ENCODE measurements around the gene USP6NL. TPM values are rescaled to one million over a fixed set of nuclear protein-coding genes. Genes with fewer than 3 reads are reported as not detected.

USP6NL gene
- total RNA-seq, 2 experiments from 2014 or later: 3.2 to 3.4 TPM

- intact Hi-C loops (cut with micrococcal nuclease): no loop called here
- Mint-ChIP-seq H3K27me3 (no peaks in the 10 kb centered on the region), H3K36me3 (no peaks in the 10 kb centered on the region), H3K9me3 (no peaks in the 10 kb centered on the region), H3K4me1 (ENCODE audit: low read depth) (peaks cover 15% of the 10 kb centered on the region), H3K4me3 (no peak overlapping the region), H3K27ac (no peak overlapping the region)
- DNase-seq: no peak
- ChIA-PET POLR2A (no interaction called here), CTCF (no interaction called here)
These were observed 75.2 kb downstream of the USP6NL start for GRCh38 chr10:11536228-11536627.

DNA sequence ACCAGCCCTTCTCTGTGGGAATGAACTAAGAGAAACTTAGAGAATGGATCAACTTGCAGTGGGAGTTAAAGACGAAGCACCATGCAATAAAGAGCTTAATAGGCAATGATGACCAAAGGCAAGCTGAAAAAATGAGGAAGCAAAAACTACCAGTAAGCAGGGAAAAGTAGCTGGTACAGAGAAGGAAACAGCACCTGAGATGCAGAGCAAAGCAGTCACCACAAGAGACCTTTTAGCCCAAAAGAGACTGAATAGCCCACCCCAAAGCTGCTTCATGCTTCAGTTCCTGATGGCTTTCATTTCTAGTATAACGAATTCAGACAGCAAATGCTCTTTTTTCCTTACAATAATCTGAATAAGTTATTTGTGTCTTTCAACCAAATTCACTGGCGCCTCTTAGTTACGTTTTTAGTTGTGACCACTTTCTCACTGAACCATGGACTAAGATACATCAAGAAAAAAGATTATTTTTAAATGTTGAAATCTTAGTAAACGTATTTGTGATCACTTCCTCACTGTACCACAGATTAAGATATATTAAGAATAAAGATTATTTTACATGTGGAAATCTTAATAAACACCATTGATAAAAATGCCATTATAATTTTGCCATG, 76.0 kb downstream of the USP6NL start:
- Mint-ChIP-seq H3K27me3 (no peaks in the 10 kb centered on the region), H3K36me3 (no peaks in the 10 kb centered on the region), H3K4me1 (ENCODE audit: low read depth) (peaks cover 15% of the 10 kb centered on the region), H3K9me3 (no peaks in the 10 kb centered on the region), H3K4me3 (no peak overlapping the region), H3K27ac (no peak overlapping the region)
- intact Hi-C loops (cut with micrococcal nuclease): no loop called here
- ChIA-PET POLR2A (no interaction called here), CTCF (interaction anchor here (0.9 to 1.0 kb wide), 2 partner anchors 19 to 223 kb away, joined by 3 read pairs; no protein-coding TSS in a partner anchor)
- no peak for DNase-seq

GRCh38 chr10:11533328-11533781, 78.1 kb downstream of the USP6NL start:
- intact Hi-C loops (cut with micrococcal nuclease): no loop called here
- Mint-ChIP-seq H3K27ac (no peak overlapping the region), H3K4me1 (ENCODE audit: low read depth) (peaks cover 2% of the 10 kb centered on the region), H3K9me3 (no peaks in the 10 kb centered on the region), H3K4me3 (no peak overlapping the region), H3K27me3 (no peaks in the 10 kb centered on the region), H3K36me3 (no peaks in the 10 kb centered on the region)
- no peak for DNase-seq
- ChIA-PET POLR2A (no interaction called here), CTCF (interaction anchor here (1.2 to 2.2 kb wide), 2 partner anchors 15 to 225 kb away, joined by 5 to 8 read pairs; no protein-coding TSS in a partner anchor)

GRCh38 chr10:11532306-11532705, 79.1 kb downstream of the USP6NL start:
- H3K9me3 Mint-ChIP-seq: no peaks in the 10 kb centered on the region
- peaks cover 7% of the 10 kb centered on the region for H3K4me1 Mint-ChIP-seq (ENCODE audit: low read depth)
- CTCF ChIA-PET: interaction anchor here (1.2 to 2.2 kb wide), 2 partner anchors 14 to 226 kb away, joined by 5 to 8 read pairs; no protein-coding TSS in a partner anchor
- no peak for DNase-seq
- H3K27ac Mint-ChIP-seq: no peak overlapping the region
- H3K27me3 Mint-ChIP-seq: no peaks in the 10 kb centered on the region
- H3K36me3 Mint-ChIP-seq: no peaks in the 10 kb centered on the region
- intact Hi-C loops (cut with micrococcal nuclease): no loop called here
- no peak overlapping the region for H3K4me3 Mint-ChIP-seq
- POLR2A ChIA-PET: interaction anchor here (0.5 kb wide), 1 partner anchor 92 kb away, joined by 3 read pairs; no protein-coding TSS in a partner anchor

GRCh38 chr10:11530806-11531205, 80.6 kb downstream of the USP6NL start:
- no peaks in the 10 kb centered on the region for H3K36me3 Mint-ChIP-seq
- H3K27me3 Mint-ChIP-seq: no peaks in the 10 kb centered on the region
- no peaks in the 10 kb centered on the region for H3K9me3 Mint-ChIP-seq
- no peak for DNase-seq
- no peak overlapping the region for H3K27ac Mint-ChIP-seq
- ChIA-PET CTCF (interaction anchor here (1.0 kb wide), 1 partner anchor 10 kb away, joined by 3 read pairs; no protein-coding TSS in a partner anchor), POLR2A (no interaction called here)
- H3K4me3 Mint-ChIP-seq: no peak overlapping the region
- intact Hi-C loops (cut with micrococcal nuclease): no loop called here
- H3K4me1 Mint-ChIP-seq (ENCODE audit: low read depth): peaks cover 7% of the 10 kb centered on the region

- intact Hi-C loops (cut with micrococcal nuclease): no loop called here
- Mint-ChIP-seq H3K9me3 (no peaks in the 10 kb centered on the region), H3K27me3 (no peaks in the 10 kb centered on the region), H3K4me1 (ENCODE audit: low read depth) (peaks cover 7% of the 10 kb centered on the region), H3K27ac (no peak overlapping the region), H3K36me3 (no peaks in the 10 kb centered on the region), H3K4me3 (no peak overlapping the region)
- ChIA-PET POLR2A (no interaction called here), CTCF (interaction anchor here (2.1 kb wide), 1 partner anchor 11 kb away, joined by 5 read pairs; no protein-coding TSS in a partner anchor)
- no peak for DNase-seq
These were observed 82.1 kb downstream of the USP6NL start for GRCh38 chr10:11529276-11529903.

- ChIA-PET POLR2A (no interaction called here), CTCF (interaction anchor here (2.1 kb wide), 1 partner anchor 10 kb away, joined by 5 read pairs; no protein-coding TSS in a partner anchor)
- H3K4me1 Mint-ChIP-seq (ENCODE audit: low read depth): peaks cover 6% of the 10 kb centered on the region
These were observed 83.2 kb downstream of the USP6NL start for GRCh38 chr10:11528286-11528685.

GRCh38 chr10:11527691-11528255, 83.7 kb downstream of the USP6NL start:
- peaks cover 5% of the 10 kb centered on the region for H3K4me1 Mint-ChIP-seq (ENCODE audit: low read depth)
- no peak overlapping the region for H3K4me3 Mint-ChIP-seq
- intact Hi-C loops (cut with micrococcal nuclease): no loop called here
- no peaks in the 10 kb centered on the region for H3K9me3 Mint-ChIP-seq
- DNase-seq: no peak
- ChIA-PET POLR2A (no interaction called here), CTCF (no interaction called here)
- no peaks in the 10 kb centered on the region for H3K27me3 Mint-ChIP-seq
- H3K27ac Mint-ChIP-seq: no peak overlapping the region
- H3K36me3 Mint-ChIP-seq: no peaks in the 10 kb centered on the region

More at GRCh38 chr10:11528286-11528685, 83.2 kb downstream of the USP6NL start:
- Mint-ChIP-seq H3K27me3 (no peaks in the 10 kb centered on the region), H3K36me3 (no peaks in the 10 kb centered on the region), H3K9me3 (no peaks in the 10 kb centered on the region), H3K27ac (no peak overlapping the region), H3K4me3 (no peak overlapping the region)
- no peak for DNase-seq
- intact Hi-C loops (cut with micrococcal nuclease): no loop called here

GRCh38 chr10:11527068-11527467, 84.4 kb downstream of the USP6NL start:
- DNase-seq: no peak
- ChIA-PET CTCF (no interaction called here), POLR2A (no interaction called here)
- Mint-ChIP-seq H3K36me3 (no peaks in the 10 kb centered on the region), H3K27me3 (no peaks in the 10 kb centered on the region), H3K27ac (no peak overlapping the region), H3K4me3 (no peak overlapping the region), H3K4me1 (ENCODE audit: low read depth) (peaks cover 5% of the 10 kb centered on the region), H3K9me3 (no peaks in the 10 kb centered on the region)
- intact Hi-C loops (cut with micrococcal nuclease): no loop called here

DNA sequence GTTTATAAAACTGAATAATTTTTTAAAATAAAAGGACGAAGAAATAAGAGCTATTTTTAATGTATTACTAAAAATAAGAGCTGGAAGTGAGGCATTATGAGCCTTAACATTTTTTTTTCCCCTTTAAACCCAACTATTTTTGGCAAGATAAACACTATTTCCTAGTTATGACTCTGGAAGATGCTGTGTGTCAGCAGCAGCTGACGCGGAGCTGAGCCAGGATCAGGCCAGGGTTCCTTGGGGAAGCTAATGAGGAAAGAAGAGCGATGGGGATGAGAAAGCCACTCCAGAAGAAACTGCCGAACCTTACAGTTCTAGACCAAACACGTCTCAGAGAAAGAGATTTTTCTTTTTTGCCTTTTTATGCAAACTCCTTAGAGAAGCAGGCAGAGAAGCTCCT, 85.9 kb downstream of the USP6NL start:
- Mint-ChIP-seq H3K4me3 (no peak overlapping the region), H3K9me3 (no peaks in the 10 kb centered on the region), H3K36me3 (no peaks in the 10 kb centered on the region), H3K27ac (no peak overlapping the region), H3K4me1 (ENCODE audit: low read depth) (peaks cover 5% of the 10 kb centered on the region), H3K27me3 (no peaks in the 10 kb centered on the region)
- DNase-seq: no peak
- intact Hi-C loops (cut with micrococcal nuclease): no loop called here
- ChIA-PET POLR2A (no interaction called here), CTCF (interaction anchor here (0.8 kb wide), 1 partner anchor 10 kb away, joined by 4 read pairs; no protein-coding TSS in a partner anchor)

- H3K27ac Mint-ChIP-seq: no peak overlapping the region
- POLR2A ChIA-PET: no interaction called here
- H3K9me3 Mint-ChIP-seq: no peaks in the 10 kb centered on the region
- no peak for DNase-seq
- H3K36me3 Mint-ChIP-seq: no peaks in the 10 kb centered on the region
- CTCF ChIA-PET: interaction anchor here (1.1 kb wide), 1 partner anchor 235 kb away, joined by 3 read pairs; no protein-coding TSS in a partner anchor
- H3K4me3 Mint-ChIP-seq: no peak overlapping the region
- intact Hi-C loops (cut with micrococcal nuclease): no loop called here
- H3K27me3 Mint-ChIP-seq: no peaks in the 10 kb centered on the region
- peaks cover 3% of the 10 kb centered on the region for H3K4me1 Mint-ChIP-seq (ENCODE audit: low read depth)
These were observed 88.6 kb downstream of the USP6NL start for GRCh38 chr10:11522821-11523245.

- ChIA-PET POLR2A (no interaction called here), CTCF (interaction anchor here (1.1 to 4.0 kb wide), 2 partner anchors 235 to 236 kb away, joined by 3 to 43 read pairs; no protein-coding TSS in a partner anchor)
- peaks cover 7% of the 10 kb centered on the region for H3K4me1 Mint-ChIP-seq (ENCODE audit: low read depth)
- H3K27ac Mint-ChIP-seq: no peak overlapping the region
- H3K27me3 Mint-ChIP-seq: no peaks in the 10 kb centered on the region
- no peak overlapping the region for H3K4me3 Mint-ChIP-seq
- intact Hi-C loops (cut with micrococcal nuclease): no loop called here
- no peaks in the 10 kb centered on the region for H3K9me3 Mint-ChIP-seq
- no peak for DNase-seq
- no peaks in the 10 kb centered on the region for H3K36me3 Mint-ChIP-seq
These were observed 89.6 kb downstream of the USP6NL start for GRCh38 chr10:11521860-11522259.
